Thoracic aorta (tissue), 2 donors: Measurements from ENCODE around the gene SEL1L3. TPM values are rescaled to one million over a fixed set of nuclear protein-coding genes. Genes with fewer than 3 reads are reported as not detected.

ENCODE experiments used
- ATAC-seq: fragments of 150-250 bp; one replicate; pipeline ENCODE4 v1.8.0; 2017; ENCODE audit warnings: low read depth; ENCODE audit not compliant: insufficient number of reproducible peaks, low FRiP score
- DNase-seq: peaks from one replicate; pipeline ENCODE4 v3.0.0-alpha.2; 2020; ENCODE audit warnings: low spot score
- H3K27ac ChIP-seq, 2 donors: fragments of 200-600 bp; sonication (generic); 1 replicate in 1 of 2; 2 replicates in 1 of 2; pipeline ENCODE4 v1.5.1; 2016; ENCODE audit warnings: mild to moderate bottlenecking in 2 of 2, moderate library complexity in 2 of 2
- H3K27me3 ChIP-seq: fragments of 200-600 bp; sonication (generic); replicated peaks from 2 replicates; pipeline ENCODE4 v1.6.0; 2016; ENCODE audit warnings: mild to moderate bottlenecking; ENCODE audit not compliant: insufficient read depth
- H3K36me3 ChIP-seq: fragments of 200-600 bp; sonication (generic); one replicate; pipeline ENCODE4 v1.5.1; 2016
- H3K4me1 ChIP-seq, 2 donors: fragments of 200-600 bp; sonication (generic); 1 replicate in 1 of 2; 2 replicates in 1 of 2; pipeline versions ENCODE4 v1.5.1 to v1.6.0; 2016; ENCODE audit warnings: low read depth in 2 of 2, mild to moderate bottlenecking in 1 of 2; ENCODE audit not compliant: control insufficient read depth in 1 of 2
- H3K4me3 ChIP-seq: fragments of 200-600 bp; sonication (generic); 2 replicates; pipeline ENCODE4 v1.5.1; 2016; ENCODE audit warnings: mild to moderate bottlenecking
- H3K9me3 ChIP-seq: fragments of 200-600 bp; sonication (generic); 2 replicates; pipeline ENCODE4 v1.5.1; 2016
- CTCF ChIP-seq: fragments of 200-600 bp; sonication (generic); IDR thresholded peaks from one replicate; pipeline ENCODE4 v1.5.1; 2019; ENCODE audit warnings: antibody characterized with exemption
- total RNA-seq, 2 donors: library from RNA; depleted of rRNA; stranded (reverse); fragments of >200 nt; gene quantifications; one replicate each; pipeline versions ENCODE4 v1.1.0 to v1.2.3, GENCODE V29; 2016

Gene SEL1L3
- total RNA-seq, 2 donors from 2014 or later = 9.9 to 34.8 TPM

GRCh38 chr4:25792200-25792791 is 70.5 kb downstream of the SEL1L3 start:
- no peak for ATAC-seq
- TF ChIP-seq CTCF = no peak
- Histone ChIP-seq H3K4me1 (no peaks in the 10 kb centered on the region), H3K9me3 (no peaks in the 10 kb centered on the region), H3K27me3 (no peaks in the 10 kb centered on the region), H3K4me3 (no peak overlapping the region), H3K36me3 (no peaks in the 10 kb centered on the region), H3K27ac (no peak overlapping the region)
- no peak for DNase-seq

- H3K36me3 ChIP-seq = no peaks in the 10 kb centered on the region
- H3K27me3 ChIP-seq = no peaks in the 10 kb centered on the region
- no peaks in the 10 kb centered on the region for H3K4me1 ChIP-seq
- H3K27ac ChIP-seq = no peak overlapping the region
- H3K9me3 ChIP-seq = no peaks in the 10 kb centered on the region
- TF ChIP-seq CTCF = no peak
- DNase-seq = no peak
- ATAC-seq = no peak
- H3K4me3 ChIP-seq = no peak overlapping the region
These were observed 72.8 kb downstream of the SEL1L3 start for GRCh38 chr4:25790024-25790423.

GRCh38 chr4:25788703-25789238 is 74.0 kb downstream of the SEL1L3 start:
- DNase-seq = no peak
- no peaks in the 10 kb centered on the region for H3K27me3 ChIP-seq
- no peaks in the 10 kb centered on the region for H3K9me3 ChIP-seq
- ATAC-seq = no peak
- H3K36me3 ChIP-seq = no peaks in the 10 kb centered on the region
- no peak for TF ChIP-seq CTCF
- H3K4me1 ChIP-seq = no peaks in the 10 kb centered on the region
- H3K27ac ChIP-seq = no peak overlapping the region
- H3K4me3 ChIP-seq = no peak overlapping the region

- ATAC-seq = no peak
- no peak overlapping the region for H3K27ac ChIP-seq
These were observed 76.2 kb downstream of the SEL1L3 start for GRCh38 chr4:25786497-25787065.

More at GRCh38 chr4:25786497-25787065, 76.2 kb downstream of the SEL1L3 start:
- H3K4me1 ChIP-seq = no peaks in the 10 kb centered on the region
- TF ChIP-seq CTCF = no peak
- no peak overlapping the region for H3K4me3 ChIP-seq
- no peaks in the 10 kb centered on the region for H3K9me3 ChIP-seq
- no peaks in the 10 kb centered on the region for H3K27me3 ChIP-seq
- DNase-seq = no peak
- no peaks in the 10 kb centered on the region for H3K36me3 ChIP-seq
